ENCODE results near the gene SAMD4A.

SAMD4A gene

GRCh38 chr14:54778618-54779345 lies 211.9 kb downstream of the SAMD4A start:
- ChIA-PET CTCF (no interaction called here), POLR2A (no interaction called here)
- TF ChIP-seq BHLHE40 (IDR thresholded peaks at IDR 0.05; ENCODE audit: borderline replicate concordance), result no peak
- TF ChIP-seq SUZ12 (IDR thresholded peaks at IDR 0.05), result no peak
- TF ChIP-seq FOXK2 (IDR thresholded peaks at IDR 0.05), result no peak
- TF ChIP-seq FOXA1 (IDR thresholded peaks at IDR 0.05), result no peak
- no peak for TF ChIP-seq NFRKB (IDR thresholded peaks at IDR 0.05)
- no peak for TF ChIP-seq FOXM1 (IDR thresholded peaks at IDR 0.05; ENCODE audit: borderline replicate concordance)
- TF ChIP-seq L3MBTL2 (conservative IDR thresholded peaks at IDR 0.05), result no peak
- TF ChIP-seq PKNOX1 (IDR thresholded peaks at IDR 0.05), result no peak
- no peak for TF ChIP-seq ELF4 (IDR thresholded peaks at IDR 0.05)
- TF ChIP-seq HDGF (IDR thresholded peaks at IDR 0.05; ENCODE audit: borderline replicate concordance), result no peak
- TF ChIP-seq CTBP1 (IDR thresholded peaks at IDR 0.05; ENCODE audit: borderline replicate concordance), result no peak
- no peak for TF ChIP-seq TARDBP (IDR thresholded peaks at IDR 0.05)
- TF ChIP-seq SP1 (IDR thresholded peaks at IDR 0.05), result no peak
- no peak for TF ChIP-seq ZNF384 (IDR thresholded peaks at IDR 0.05)
- no peak for TF ChIP-seq LEF1 (IDR thresholded peaks at IDR 0.05; ENCODE audit: borderline replicate concordance)
- TF ChIP-seq ARNT (IDR thresholded peaks at IDR 0.05), result no peak

GRCh38 chr14:54781080-54781479 lies 214.2 kb downstream of the SAMD4A start:
- POLR2A ChIA-PET, result no interaction called here

More at GRCh38 chr14:54778618-54779345, 211.9 kb downstream of the SAMD4A start:
- no peak for DNase-seq (ENCODE audit: extremely low spot score)

GRCh38 chr14:54781961-54782750 lies 215.2 kb downstream of the SAMD4A start:
- ChIA-PET POLR2A (interaction anchor here (1.0 kb wide), 1 partner anchor 9 kb away, joined by 3 read pairs; no protein-coding TSS in a partner anchor), CTCF (interaction anchor here (0.8 to 1.7 kb wide), 3 partner anchors 9 to 48 kb away, joined by 3 to 7 read pairs (median 4); no protein-coding TSS in a partner anchor)
- TF ChIP-seq LEF1 (IDR thresholded peaks at IDR 0.05; ENCODE audit: borderline replicate concordance) (no peak), ZNF384 (IDR thresholded peaks at IDR 0.05) (no peak)
- DNase-seq (ENCODE audit: extremely low spot score), result no peak

More at GRCh38 chr14:54781080-54781479, 214.2 kb downstream of the SAMD4A start:
- CTCF ChIA-PET, result no interaction called here
- no peak for DNase-seq (ENCODE audit: extremely low spot score)
- TF ChIP-seq HDGF (IDR thresholded peaks at IDR 0.05; ENCODE audit: borderline replicate concordance), result no peak
- no peak for TF ChIP-seq ZNF384 (IDR thresholded peaks at IDR 0.05)
- TF ChIP-seq FOXM1 (IDR thresholded peaks at IDR 0.05; ENCODE audit: borderline replicate concordance), result no peak
- no peak for TF ChIP-seq PKNOX1 (IDR thresholded peaks at IDR 0.05)
- TF ChIP-seq BHLHE40 (IDR thresholded peaks at IDR 0.05; ENCODE audit: borderline replicate concordance), result no peak
- no peak for TF ChIP-seq ELF4 (IDR thresholded peaks at IDR 0.05)
- no peak for TF ChIP-seq TARDBP (IDR thresholded peaks at IDR 0.05)
- TF ChIP-seq CTBP1 (IDR thresholded peaks at IDR 0.05; ENCODE audit: borderline replicate concordance), result no peak
- no peak for TF ChIP-seq SUZ12 (IDR thresholded peaks at IDR 0.05)
- TF ChIP-seq NFRKB (IDR thresholded peaks at IDR 0.05), result no peak
- TF ChIP-seq FOXA1 (IDR thresholded peaks at IDR 0.05), result no peak
- TF ChIP-seq ARNT (IDR thresholded peaks at IDR 0.05), result no peak
- TF ChIP-seq LEF1 (IDR thresholded peaks at IDR 0.05; ENCODE audit: borderline replicate concordance), result no peak

- DNase-seq (ENCODE audit: extremely low spot score), result no peak
- POLR2A ChIA-PET, result interaction anchor here (1.0 kb wide), 1 partner anchor 9 kb away, joined by 3 read pairs; no protein-coding TSS in a partner anchor
- CTCF ChIA-PET, result interaction anchor here (0.6 to 1.7 kb wide), 6 partner anchors 9 to 116 kb away, joined by 3 to 7 read pairs (median 4); no protein-coding TSS in a partner anchor
- TF ChIP-seq FOXK2 (IDR thresholded peaks at IDR 0.05) (no peak), ARNT (IDR thresholded peaks at IDR 0.05) (no peak), L3MBTL2 (conservative IDR thresholded peaks at IDR 0.05) (no peak), PKNOX1 (IDR thresholded peaks at IDR 0.05) (no peak), SUZ12 (IDR thresholded peaks at IDR 0.05) (no peak), ZNF384 (IDR thresholded peaks at IDR 0.05) (no peak), SP1 (IDR thresholded peaks at IDR 0.05) (no peak), FOXM1 (IDR thresholded peaks at IDR 0.05; ENCODE audit: borderline replicate concordance) (no peak), CTBP1 (IDR thresholded peaks at IDR 0.05; ENCODE audit: borderline replicate concordance) (no peak), BHLHE40 (IDR thresholded peaks at IDR 0.05; ENCODE audit: borderline replicate concordance) (no peak), NFRKB (IDR thresholded peaks at IDR 0.05) (no peak), LEF1 (IDR thresholded peaks at IDR 0.05; ENCODE audit: borderline replicate concordance) (no peak)
These were observed 216.1 kb downstream of the SAMD4A start for GRCh38 chr14:54782751-54783659.

- no peak for DNase-seq (ENCODE audit: extremely low spot score)
- POLR2A ChIA-PET, result no interaction called here
- CTCF ChIA-PET, result interaction anchor here (0.6 to 1.7 kb wide), 4 partner anchors 8 to 116 kb away, joined by 3 to 5 read pairs (median 4); no protein-coding TSS in a partner anchor
- TF ChIP-seq NFRKB (IDR thresholded peaks at IDR 0.05) (no peak), FOXA1 (IDR thresholded peaks at IDR 0.05) (no peak), FOXK2 (IDR thresholded peaks at IDR 0.05) (no peak), ZNF384 (IDR thresholded peaks at IDR 0.05) (no peak), TARDBP (IDR thresholded peaks at IDR 0.05) (no peak), BHLHE40 (IDR thresholded peaks at IDR 0.05; ENCODE audit: borderline replicate concordance) (no peak), HDGF (IDR thresholded peaks at IDR 0.05; ENCODE audit: borderline replicate concordance) (no peak), ARNT (IDR thresholded peaks at IDR 0.05) (no peak), FOXM1 (IDR thresholded peaks at IDR 0.05; ENCODE audit: borderline replicate concordance) (no peak)
These were observed 216.7 kb downstream of the SAMD4A start for GRCh38 chr14:54783660-54784015.

Measured in HEK293T (cell line).